ENCODE results near the gene TKT.

The TKT gene

GRCh38 chr3:53239800-53240199 lies 16.0 kb downstream of the TKT start:
- DNase-seq, result no peak

- no peak for DNase-seq
These were observed 16.9 kb downstream of the TKT start for GRCh38 chr3:53238886-53239285.

- DNase-seq, result no peak
These were observed 17.6 kb downstream of the TKT start for GRCh38 chr3:53238051-53238850.

GRCh38 chr3:53236112-53236841 lies 19.5 kb downstream of the TKT start:
- no peak for DNase-seq

- no peak for DNase-seq
These were observed 20.3 kb downstream of the TKT start for GRCh38 chr3:53235545-53235944.

GRCh38 chr3:53234841-53235232 lies 21.0 kb downstream of the TKT start:
- DNase-seq, result no peak

GRCh38 chr3:53234130-53234840 lies 21.5 kb downstream of the TKT start:
- no peak for DNase-seq

- DNase-seq, result no peak
These were observed 23.0 kb downstream of the TKT start for GRCh38 chr3:53232641-53233377.

- no peak for DNase-seq
These were observed 24.0 kb downstream of the TKT start for GRCh38 chr3:53231532-53232511.

- DNase-seq, result no peak
These were observed 25.0 kb downstream of the TKT start for GRCh38 chr3:53230789-53231188.

GRCh38 chr3:53230041-53230621 lies 25.7 kb downstream of the TKT start:
- no peak for DNase-seq

- no peak for DNase-seq
These were observed 26.2 kb downstream of the TKT start for GRCh38 chr3:53229606-53230005.

GRCh38 chr3:53229171-53229570 lies 26.7 kb downstream of the TKT start:
- DNase-seq, result no peak

GRCh38 chr3:53227993-53228885 lies 27.6 kb downstream of the TKT start:
- no peak for DNase-seq

- no peak for DNase-seq
These were observed 28.9 kb downstream of the TKT start for GRCh38 chr3:53226841-53227407.

GRCh38 chr3:53226142-53226840 lies 29.5 kb downstream of the TKT start:
- no peak for DNase-seq

- no peak for DNase-seq
These were observed 30.2 kb downstream of the TKT start for GRCh38 chr3:53225651-53226050.

GRCh38 chr3:53225181-53225580 lies 30.6 kb downstream of the TKT start:
- no peak for DNase-seq

- no peak for DNase-seq
These were observed 31.3 kb downstream of the TKT start for GRCh38 chr3:53224536-53224935.

Data from NCI-H1694 (cell line).